Uterus (tissue), 2 donors: ENCODE results near the gene ARHGEF18.
"Not testable (repeated sequence)": the region's sequence is repeated elsewhere in the genome, so short reads cannot be mapped to it uniquely, and the experiment has no call there.

Experiments
- POLR2A ChIP-seq, 2 donors: fragments of 450-650 bp; IDR thresholded peaks; one replicate each; pipeline ENCODE4 v1.6.1; 2016; ENCODE audit warnings: antibody characterized with exemption in 2 of 2, mild to moderate bottlenecking in 1 of 2, moderate library complexity in 1 of 2
- TF ChIP-seq, protein P1 (sequence below), 4 experiments: fragments of 200-600 bp in 2 of 4; fragments of 450-650 bp in 2 of 4; sonication (generic) in 2 of 4; IDR thresholded peaks; one replicate each; pipeline ENCODE4 v1.5.1; 2016 to 2019; ENCODE audit warnings: antibody characterized with exemption in 4 of 4, mild to moderate bottlenecking in 2 of 4, moderate library complexity in 1 of 4

DNA sequence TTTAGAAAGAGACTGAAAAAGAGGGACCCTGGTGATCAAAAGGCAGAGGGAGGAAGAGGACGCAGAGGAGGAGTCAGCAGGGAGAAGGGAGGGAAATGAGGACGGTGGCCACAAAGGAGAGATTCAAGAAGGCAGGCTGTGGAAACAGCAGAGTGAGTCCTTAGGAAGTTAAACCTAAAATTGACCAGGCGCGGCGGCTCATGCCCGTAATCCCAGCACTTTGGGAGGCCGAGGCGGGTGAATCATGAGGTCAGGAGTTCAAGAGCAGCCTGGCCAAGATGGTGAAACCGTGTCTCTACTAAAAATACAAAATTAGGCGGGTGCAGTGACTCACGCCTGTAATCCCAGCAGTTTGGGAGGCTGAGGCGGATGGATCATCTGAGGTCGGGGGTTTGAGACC, 20.1 kb downstream of the ARHGEF18 start:
- TF ChIP-seq, protein P1, sequence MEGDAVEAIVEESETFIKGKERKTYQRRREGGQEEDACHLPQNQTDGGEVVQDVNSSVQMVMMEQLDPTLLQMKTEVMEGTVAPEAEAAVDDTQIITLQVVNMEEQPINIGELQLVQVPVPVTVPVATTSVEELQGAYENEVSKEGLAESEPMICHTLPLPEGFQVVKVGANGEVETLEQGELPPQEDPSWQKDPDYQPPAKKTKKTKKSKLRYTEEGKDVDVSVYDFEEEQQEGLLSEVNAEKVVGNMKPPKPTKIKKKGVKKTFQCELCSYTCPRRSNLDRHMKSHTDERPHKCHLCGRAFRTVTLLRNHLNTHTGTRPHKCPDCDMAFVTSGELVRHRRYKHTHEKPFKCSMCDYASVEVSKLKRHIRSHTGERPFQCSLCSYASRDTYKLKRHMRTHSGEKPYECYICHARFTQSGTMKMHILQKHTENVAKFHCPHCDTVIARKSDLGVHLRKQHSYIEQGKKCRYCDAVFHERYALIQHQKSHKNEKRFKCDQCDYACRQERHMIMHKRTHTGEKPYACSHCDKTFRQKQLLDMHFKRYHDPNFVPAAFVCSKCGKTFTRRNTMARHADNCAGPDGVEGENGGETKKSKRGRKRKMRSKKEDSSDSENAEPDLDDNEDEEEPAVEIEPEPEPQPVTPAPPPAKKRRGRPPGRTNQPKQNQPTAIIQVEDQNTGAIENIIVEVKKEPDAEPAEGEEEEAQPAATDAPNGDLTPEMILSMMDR (IDR thresholded peaks at IDR 0.05): not testable (repeated sequence)
- not testable (repeated sequence) for TF ChIP-seq POLR2A (IDR thresholded peaks at IDR 0.05)
